Limb (tissue), 2 donors: ENCODE data around the gene BTRC.
"Not testable (repeated sequence)": the region's sequence is repeated elsewhere in the genome, so short reads cannot be mapped to it uniquely, and the experiment has no call there.

Source experiments
- DNase-seq, 2 donors: peaks; one replicate each; pipeline ENCODE4 v3.0.0-alpha.2; 2016; ENCODE audit errors: extremely low spot score in 2 of 2

BTRC gene

DNA sequence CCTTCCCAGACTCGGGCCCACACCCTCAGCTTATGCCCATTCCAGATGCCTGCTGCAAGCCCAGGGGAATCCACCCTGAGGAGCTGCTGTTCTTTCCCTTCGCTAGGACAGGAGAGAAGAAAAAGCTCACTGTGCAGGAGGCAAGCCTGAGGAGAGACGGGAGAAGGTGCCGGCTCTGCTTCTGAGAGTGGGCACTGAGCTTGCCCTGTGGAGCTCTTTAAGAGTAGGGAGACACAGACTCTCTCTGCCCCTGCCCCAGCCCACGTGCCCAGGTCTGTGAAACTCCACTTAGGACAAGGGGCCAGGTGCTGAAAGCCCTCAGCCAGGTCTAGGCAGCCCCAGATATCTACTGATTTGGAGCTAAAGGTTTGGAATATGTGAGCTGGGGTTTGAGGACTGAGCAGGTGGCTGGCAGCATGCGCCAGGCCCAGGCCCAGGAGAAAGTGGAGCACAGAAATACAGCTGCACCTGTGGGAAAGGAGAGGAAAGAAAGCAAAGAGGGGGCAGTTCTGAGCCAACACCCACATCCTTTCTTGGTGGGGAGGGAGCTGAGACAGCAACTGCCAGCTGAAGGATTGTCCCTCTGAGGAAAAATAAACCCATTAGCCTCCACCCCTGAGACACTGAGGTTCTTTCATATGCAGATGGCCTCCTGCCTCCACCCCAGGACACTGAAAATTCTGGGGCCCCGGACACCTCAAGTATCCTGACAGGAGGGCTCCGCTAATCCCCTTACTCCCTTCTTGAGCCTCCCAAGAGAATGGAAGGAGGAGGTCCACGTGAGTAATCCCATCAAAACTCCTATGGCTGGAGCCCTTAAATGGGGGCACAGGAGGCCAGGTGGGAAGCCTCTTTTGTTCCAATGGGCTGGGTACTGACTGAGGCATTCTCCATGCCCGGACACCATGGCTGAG, 226.8 kb downstream of the BTRC start:
- DNase-seq: no peak

DNA sequence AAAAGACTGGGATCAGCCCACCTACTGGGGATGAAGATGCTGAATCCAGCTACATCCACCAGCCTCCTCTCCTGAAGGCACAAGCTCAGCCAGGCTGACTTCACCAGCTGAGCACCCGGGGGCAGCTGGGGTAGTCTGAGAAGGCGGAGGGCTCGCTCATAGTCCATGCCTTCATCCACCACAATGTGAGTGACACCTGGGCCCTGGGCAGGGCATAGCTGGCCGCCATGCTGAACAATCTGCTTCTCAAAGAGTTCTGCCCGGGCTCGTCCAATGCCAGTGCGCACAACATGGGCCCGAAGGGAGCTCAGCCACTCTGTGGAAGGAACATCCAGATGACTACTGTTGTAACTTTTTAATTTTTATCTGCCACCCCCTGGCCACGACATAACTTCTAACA, 231.9 kb downstream of the BTRC start:
- DNase-seq: no peak

GRCh38 chr10:101587725-101588653, 234.0 kb downstream of the BTRC start, which contains the start of the genes DPCD and POLL:
Gene DPCD (plus strand): TSS chr10:101588321. CDS start chr10:101588337, 16 bp downstream.
Gene POLL (minus strand): TSS chr10:101588257. CDS start chr10:101587360, 897 bp downstream.
- DNase-seq: peak; percentile 96 to 97

- DNase-seq: no peak
Measured at GRCh38 chr10:101588879-101589278, 234.9 kb downstream of the BTRC start.

DNA sequence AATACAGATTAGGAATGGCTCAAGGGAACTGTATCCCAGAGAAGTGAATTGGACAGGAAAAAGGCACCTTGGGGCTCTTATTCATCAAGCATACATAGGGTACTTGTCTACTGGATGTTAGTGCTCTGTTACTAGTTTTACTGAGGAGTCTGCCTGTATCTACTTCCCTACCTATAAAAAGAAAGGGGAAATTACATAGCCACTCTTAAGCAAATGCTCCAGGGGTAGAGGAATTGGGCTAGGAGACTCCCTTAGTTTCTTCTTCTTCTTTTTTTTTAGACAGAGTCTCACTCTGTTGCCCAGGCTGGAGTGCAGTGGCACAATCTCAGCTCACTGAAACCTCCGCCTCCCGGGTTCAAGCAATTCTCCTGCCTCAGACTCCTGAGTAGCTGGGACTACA, 239.4 kb downstream of the BTRC start:
- DNase-seq: not testable (repeated sequence)

- DNase-seq: no peak
Measured at GRCh38 chr10:101595591-101596433, 241.8 kb downstream of the BTRC start.

- DNase-seq: no peak
Measured at GRCh38 chr10:101597091-101597900, 243.3 kb downstream of the BTRC start.

DNA sequence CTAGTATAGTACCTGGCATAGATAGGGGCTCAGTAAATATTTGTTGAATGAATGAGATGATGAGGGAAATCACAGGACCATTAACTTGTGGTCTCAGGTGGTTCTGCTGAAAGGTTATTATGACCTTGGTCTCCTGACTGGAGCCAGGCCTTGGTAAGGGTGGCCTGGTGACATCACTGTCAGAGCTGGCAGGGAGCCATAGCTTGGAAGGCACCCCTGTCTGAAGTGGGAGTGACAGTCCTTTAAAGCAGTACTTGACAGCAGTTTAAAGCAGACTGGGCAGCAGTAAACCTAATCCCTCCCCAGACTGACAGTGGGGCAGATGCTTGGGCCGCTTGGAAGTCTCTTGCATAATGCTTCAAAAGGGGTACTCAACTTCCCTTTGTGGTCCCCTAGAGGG, 247.6 kb downstream of the BTRC start:
- no peak for DNase-seq

- DNase-seq: peak; percentile 49 to 84
Measured at GRCh38 chr10:101602761-101603398, 248.9 kb downstream of the BTRC start.
